Measurements from ENCODE around the gene JUNB. TPM values are rescaled to one million over a fixed set of nuclear protein-coding genes. Genes with fewer than 3 reads are reported as not detected.
"Not testable (repeated sequence)": the region's sequence is repeated elsewhere in the genome, so short reads cannot be mapped to it uniquely, and the experiment has no call there.

Gene JUNB
- total RNA-seq, 1 donor from 2014 or later: 158 TPM

- H3K27me3 ChIP-seq (ENCODE audit: control insufficient read depth, insufficient read depth, low read length): no peaks in the 10 kb centered on the region
- H3K4me3 ChIP-seq (ENCODE audit: low read depth, low read length): no peak overlapping the region
- no peak for FAIRE-seq
- no peak for DNase-seq (ENCODE audit: low read depth)
- H3K36me3 ChIP-seq (ENCODE audit: control insufficient read depth, insufficient read depth, low read length): peaks cover 15% of the 10 kb centered on the region
- TF ChIP-seq CTCF (IDR thresholded peaks at IDR 0.05; ENCODE audit: insufficient read depth, low read length, severe bottlenecking): no peak
Measured at GRCh38 chr19:12797141-12797587, 5.9 kb downstream of the JUNB start.

GRCh38 chr19:12797607-12798006, 6.3 kb downstream of the JUNB start:
- H3K36me3 ChIP-seq (ENCODE audit: control insufficient read depth, insufficient read depth, low read length): peaks cover 12% of the 10 kb centered on the region
- H3K4me3 ChIP-seq (ENCODE audit: low read depth, low read length); H3K27me3 ChIP-seq (ENCODE audit: control insufficient read depth, insufficient read depth, low read length); DNase-seq (ENCODE audit: low read depth); FAIRE-seq: not testable (repeated sequence)

GRCh38 chr19:12799742-12800465, 8.6 kb downstream of the JUNB start:
- FAIRE-seq (no peak), DNase-seq (ENCODE audit: low read depth) (no peak)
- Histone ChIP-seq H3K36me3 (ENCODE audit: control insufficient read depth, insufficient read depth, low read length) (peaks cover 11% of the 10 kb centered on the region), H3K4me3 (ENCODE audit: low read depth, low read length) (no peak overlapping the region), H3K27me3 (ENCODE audit: control insufficient read depth, insufficient read depth, low read length) (no peaks in the 10 kb centered on the region)
- TF ChIP-seq CTCF (IDR thresholded peaks at IDR 0.05; ENCODE audit: insufficient read depth, low read length, severe bottlenecking): no peak

- no peaks in the 10 kb centered on the region for H3K27me3 ChIP-seq (ENCODE audit: control insufficient read depth, insufficient read depth, low read length)
- no peak for DNase-seq (ENCODE audit: low read depth)
- TF ChIP-seq CTCF (IDR thresholded peaks at IDR 0.05; ENCODE audit: insufficient read depth, low read length, severe bottlenecking): no peak
- FAIRE-seq: no peak
- H3K4me3 ChIP-seq (ENCODE audit: low read depth, low read length): peak overlapping the region; percentile 74
- peaks cover 11% of the 10 kb centered on the region for H3K36me3 ChIP-seq (ENCODE audit: control insufficient read depth, insufficient read depth, low read length)
Measured at GRCh38 chr19:12800466-12800770, 9.1 kb downstream of the JUNB start.

- peak overlapping the region; percentile 74 for H3K4me3 ChIP-seq (ENCODE audit: low read depth, low read length)
- no peaks in the 10 kb centered on the region for H3K27me3 ChIP-seq (ENCODE audit: control insufficient read depth, insufficient read depth, low read length)
- no peak for TF ChIP-seq CTCF (IDR thresholded peaks at IDR 0.05; ENCODE audit: insufficient read depth, low read length, severe bottlenecking)
- DNase-seq (ENCODE audit: low read depth): no peak
- no peak for FAIRE-seq
- peaks cover 11% of the 10 kb centered on the region for H3K36me3 ChIP-seq (ENCODE audit: control insufficient read depth, insufficient read depth, low read length)
Measured at GRCh38 chr19:12800923-12801465, 9.7 kb downstream of the JUNB start.

- no peak for TF ChIP-seq CTCF (IDR thresholded peaks at IDR 0.05; ENCODE audit: insufficient read depth, low read length, severe bottlenecking)
- no peak for DNase-seq (ENCODE audit: low read depth)
- peaks cover 11% of the 10 kb centered on the region for H3K36me3 ChIP-seq (ENCODE audit: control insufficient read depth, insufficient read depth, low read length)
- H3K27me3 ChIP-seq (ENCODE audit: control insufficient read depth, insufficient read depth, low read length): no peaks in the 10 kb centered on the region
- H3K4me3 ChIP-seq (ENCODE audit: low read depth, low read length): peak within 1 kb of the TSS; percentile 74
- no peak for FAIRE-seq
Measured at GRCh38 chr19:12801466-12802266, 10.4 kb downstream of the JUNB start, which contains the start of the genes PRDX2 and THSD8. TSS of gene PRDX2 (minus strand) at chr19:12801800. CDS start at chr19:12801261, 539 bp downstream. TSS of gene THSD8 (plus strand) at chr19:12802069. CDS start at chr19:12802072, 3 bp downstream.

Measured in bronchial epithelial cell (primary cell).